DMS114 treated with DMSO at 0.1 percent for 48 hours (cell line): ENCODE results near the gene RBM25.
"Not testable (repeated sequence)": the region's sequence is repeated elsewhere in the genome, so short reads cannot be mapped to it uniquely, and the experiment has no call there.

ENCODE experiments used
- DNase-seq: peaks from one replicate; lab custom pipeline; 2025; ENCODE audit not compliant: unreplicated experiment; lab: John Stamatoyannopoulos, UW

RBM25 gene

GRCh38 chr14:73168274-73168673, 109.9 kb downstream of the RBM25 start:
- DNase-seq: no peak

GRCh38 chr14:73168691-73169090, 110.4 kb downstream of the RBM25 start:
- no peak for DNase-seq

GRCh38 chr14:73169855-73170254, 111.5 kb downstream of the RBM25 start:
- DNase-seq: not testable (repeated sequence)

GRCh38 chr14:73170686-73171085, 112.4 kb downstream of the RBM25 start:
- DNase-seq: no peak

- no peak for DNase-seq
These were observed 114.2 kb downstream of the RBM25 start for GRCh38 chr14:73172500-73172899.

- peak; percentile 37 for DNase-seq
These were observed 114.9 kb downstream of the RBM25 start for GRCh38 chr14:73173092-73173735.
